NOMO-1 (cell line): ENCODE results near the gene PARP1.
"Not testable (repeated sequence)": the region's sequence is repeated elsewhere in the genome, so short reads cannot be mapped to it uniquely, and the experiment has no call there.

Experiments
- DNase-seq, 2 experiments: peaks; one replicate each; lab custom pipeline; 2025; ENCODE audit not compliant: unreplicated experiment in 2 of 2; lab: John Stamatoyannopoulos, UW

PARP1 gene

GRCh38 chr1:226357416-226357815 is 50.5 kb downstream of the PARP1 start:
- DNase-seq: no peak

DNA sequence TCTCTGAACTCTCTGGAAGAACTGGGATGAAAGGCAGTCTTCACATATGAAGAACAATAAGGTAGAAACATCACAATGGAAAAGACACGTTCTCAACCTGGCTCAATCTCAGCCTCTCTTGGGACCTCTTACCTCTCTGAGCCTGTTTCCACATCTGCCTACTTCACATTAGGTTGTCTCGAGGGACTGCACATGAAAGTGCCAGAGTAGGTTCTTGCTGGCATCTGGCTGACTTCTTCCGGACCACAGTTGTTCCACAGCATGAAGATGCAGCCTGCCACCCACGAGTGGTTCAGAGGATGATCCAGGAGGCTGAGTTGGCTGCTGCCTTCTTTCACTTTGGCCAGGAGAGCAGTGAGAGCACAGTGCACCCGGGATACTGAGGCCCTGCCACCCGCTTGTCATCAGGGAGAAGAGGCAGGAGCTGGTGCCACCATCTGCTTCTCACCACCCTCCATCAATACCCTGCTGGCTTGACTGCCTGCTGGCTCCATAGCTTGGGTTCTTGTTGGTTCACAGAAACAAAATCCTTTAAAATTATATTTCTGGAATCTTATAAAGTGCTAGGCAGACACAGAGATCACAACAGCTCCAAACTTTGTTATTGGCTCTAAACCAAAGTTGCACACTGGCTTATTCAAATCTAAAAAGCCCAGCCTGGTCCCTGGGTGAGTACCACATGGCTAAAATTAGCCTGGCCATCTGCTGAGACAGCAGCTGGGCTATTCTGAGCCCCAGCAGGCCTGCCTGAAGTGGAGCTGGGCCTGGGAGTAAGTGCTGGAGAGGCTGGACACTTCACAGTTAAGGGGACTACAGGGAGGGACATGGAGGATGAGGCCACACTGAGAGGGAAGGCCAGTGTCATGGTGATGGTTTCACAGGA is 52.0 kb downstream of the PARP1 start:
- DNase-seq: no peak

- no peak for DNase-seq
Observed at GRCh38 chr1:226355016-226355415, 52.9 kb downstream of the PARP1 start.

- DNase-seq: no peak
Observed at GRCh38 chr1:226353698-226354525, 54.0 kb downstream of the PARP1 start.

- peak in 1 of 2 experiments; percentile 10 for DNase-seq
Observed at GRCh38 chr1:226351709-226352108, 56.2 kb downstream of the PARP1 start.

DNA sequence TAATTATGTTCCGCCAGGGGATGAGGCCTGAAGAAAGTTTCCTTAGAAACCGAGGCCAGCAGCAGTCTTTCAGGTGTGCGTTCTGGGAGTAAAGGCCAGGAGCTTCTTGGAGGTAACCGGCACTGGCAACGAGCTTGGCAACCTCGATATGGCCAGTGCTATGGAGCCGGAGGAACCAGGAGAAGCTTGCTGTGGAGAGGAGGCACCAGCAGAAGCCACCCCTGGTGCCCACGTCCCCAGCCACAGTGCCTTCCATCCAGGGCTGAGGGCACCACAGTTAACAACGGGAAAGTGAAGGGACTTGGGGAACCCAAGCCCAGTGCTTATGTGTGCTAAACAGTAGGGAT is 57.4 kb downstream of the PARP1 start:
- DNase-seq: no peak

- DNase-seq: peak; percentile 30 to 48
Observed at GRCh38 chr1:226349801-226350518, 57.9 kb downstream of the PARP1 start.

DNA sequence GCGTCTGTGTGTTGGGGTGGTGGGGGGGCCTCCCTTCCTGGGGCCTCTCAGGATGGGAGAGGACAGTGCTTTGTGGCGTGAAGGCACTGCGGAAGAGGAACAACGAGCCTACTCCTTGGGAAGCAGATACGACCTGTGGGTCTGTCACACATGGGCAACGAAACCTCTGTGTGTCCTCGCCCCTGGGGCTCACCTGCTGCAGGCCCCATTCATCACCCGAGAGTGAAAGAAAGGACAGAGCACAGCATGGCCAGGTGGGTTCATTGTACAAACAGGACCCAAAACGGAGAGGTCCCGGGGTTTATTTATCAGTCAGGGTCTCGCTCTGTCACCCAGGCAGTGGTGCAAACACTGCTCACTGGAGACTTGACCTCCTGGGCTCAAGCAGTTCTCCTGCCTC is 58.8 kb downstream of the PARP1 start:
- DNase-seq: no peak

GRCh38 chr1:226344441-226345259 is 63.2 kb downstream of the PARP1 start:
- DNase-seq: no peak

DNA sequence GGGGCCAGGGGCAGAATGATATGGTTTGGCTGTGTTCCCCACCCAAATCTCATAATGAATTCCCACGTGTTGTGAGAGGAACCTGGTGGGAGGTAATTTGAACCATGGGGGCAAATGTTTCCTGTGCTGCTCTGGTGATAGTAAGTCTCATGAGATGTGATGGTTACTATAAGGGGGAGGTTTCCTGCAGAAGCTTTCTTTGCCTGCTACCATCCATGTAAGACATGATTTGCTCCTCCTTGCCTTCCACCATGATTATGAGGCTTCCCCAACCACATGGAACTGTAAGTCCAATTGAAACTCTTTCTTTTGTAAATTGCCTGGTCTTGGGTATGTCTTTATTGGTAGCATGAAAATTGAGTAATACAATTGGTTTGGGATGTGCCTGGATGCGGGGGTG is 65.2 kb downstream of the PARP1 start:
- no peak for DNase-seq

DNA sequence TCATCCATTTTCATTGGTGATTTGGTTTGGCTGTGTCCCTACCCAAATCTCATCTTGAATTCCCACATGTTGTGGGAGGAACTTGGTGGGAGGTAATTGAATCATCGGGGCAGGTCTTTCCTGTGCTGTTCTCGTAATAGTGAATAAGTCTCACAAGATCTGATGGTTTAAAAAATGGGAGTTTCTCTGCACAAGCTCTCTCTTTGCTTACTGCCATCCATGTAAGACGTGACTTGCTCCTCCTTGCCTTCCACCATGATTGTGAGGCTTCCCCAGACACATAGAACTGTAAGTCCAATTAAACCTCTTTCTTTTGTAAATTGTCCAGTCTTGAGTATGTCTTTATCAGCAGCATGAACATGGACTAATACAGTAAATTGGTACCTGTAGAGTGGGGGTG is 67.8 kb downstream of the PARP1 start:
- DNase-seq: not testable (repeated sequence)

GRCh38 chr1:226337276-226337875 is 70.5 kb downstream of the PARP1 start:
- DNase-seq: no peak

DNA sequence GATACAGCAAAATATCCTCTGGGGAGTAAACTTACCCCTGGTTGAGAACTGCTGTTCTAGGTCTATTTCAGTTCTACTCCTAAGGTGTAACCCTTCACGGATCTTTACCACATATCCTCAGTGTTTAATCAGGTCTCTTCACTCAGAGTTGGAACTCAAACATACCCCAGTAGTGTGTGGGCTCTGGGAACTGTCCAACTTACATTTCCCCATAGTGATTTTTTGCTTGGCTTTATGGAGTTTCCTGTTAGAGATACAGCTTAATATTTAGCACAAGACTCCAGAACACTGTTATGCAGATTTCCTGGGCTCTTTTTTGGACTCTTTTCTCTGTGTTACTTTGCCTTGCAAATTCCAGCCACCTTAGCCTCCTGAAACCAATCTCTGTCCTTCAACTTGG is 72.2 kb downstream of the PARP1 start:
- DNase-seq: no peak

DNA sequence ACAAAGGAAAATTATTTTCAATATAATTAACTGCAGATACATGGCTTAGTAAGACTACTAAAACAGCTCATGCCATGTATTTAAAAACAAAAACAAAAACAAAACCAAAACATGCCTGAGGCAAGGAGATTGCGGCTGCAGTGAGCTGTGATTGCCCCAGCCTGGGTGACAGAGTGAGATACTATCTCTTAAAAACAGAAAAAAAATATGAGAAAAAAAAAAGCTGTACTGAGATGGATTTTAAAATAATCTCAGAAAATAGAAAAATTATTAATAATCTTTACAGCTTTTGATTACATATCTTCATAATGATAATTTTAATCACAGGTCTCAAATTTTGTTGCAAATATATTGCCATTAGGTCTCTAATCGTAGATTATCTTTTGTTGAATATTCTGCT is 74.9 kb downstream of the PARP1 start:
- DNase-seq: no peak

DNA sequence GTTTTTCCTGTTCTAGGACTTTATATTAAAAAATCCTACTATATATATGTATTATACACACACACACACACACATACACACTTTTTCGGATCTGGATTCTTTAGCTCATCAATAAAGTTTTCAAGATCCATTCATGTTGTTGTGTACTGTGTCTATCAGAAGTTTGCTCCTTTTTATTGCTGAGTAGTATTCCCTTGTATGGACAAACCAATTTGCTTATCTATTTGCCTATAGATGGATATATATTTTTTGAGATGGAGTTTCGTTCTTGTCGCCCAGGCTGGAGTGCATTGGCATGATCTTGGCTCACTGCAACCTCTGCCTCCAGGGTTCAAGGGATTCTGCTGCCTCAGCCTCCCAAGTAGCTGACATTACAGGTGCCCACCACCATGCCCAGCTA is 78.7 kb downstream of the PARP1 start:
- DNase-seq: no peak

DNA sequence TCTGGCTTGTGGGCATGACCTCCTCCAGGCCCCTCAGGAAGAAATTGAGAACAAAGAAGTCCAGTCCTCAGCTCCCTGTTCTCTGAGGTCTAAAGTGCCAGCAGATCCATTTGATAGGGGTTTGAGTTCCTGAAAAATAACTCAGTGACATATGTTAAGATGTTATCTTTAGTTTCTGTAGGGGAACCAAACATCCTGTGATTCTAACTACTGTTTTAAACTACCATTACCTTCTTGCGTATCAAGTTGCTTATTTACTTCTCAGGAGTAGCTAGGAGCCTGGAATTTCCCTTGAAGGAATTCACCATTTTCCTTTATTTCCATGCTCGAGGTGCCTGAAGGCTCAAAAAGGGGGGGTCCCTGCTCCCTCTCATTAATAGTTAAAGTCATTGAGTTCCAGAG is 80.1 kb downstream of the PARP1 start:
- DNase-seq: no peak

DNA sequence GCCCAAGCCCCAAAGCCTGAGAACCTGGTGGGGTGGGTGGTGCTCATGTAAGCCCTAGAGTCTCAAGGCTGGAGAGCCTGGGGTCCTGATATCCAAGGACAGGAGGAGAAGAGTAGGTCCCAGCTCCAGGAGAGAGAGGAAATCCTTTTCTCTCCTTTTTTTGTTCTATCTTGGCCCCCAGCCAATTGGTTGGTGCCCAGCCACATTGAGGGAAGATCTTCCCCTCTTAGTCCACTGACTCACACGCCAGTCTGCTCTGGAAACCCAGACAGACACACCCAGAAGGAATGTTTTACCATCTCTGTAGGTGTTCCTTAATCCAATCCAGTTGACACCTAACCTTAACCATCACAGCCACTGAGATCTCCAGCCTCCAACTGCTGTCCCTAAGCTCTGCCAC is 82.7 kb downstream of the PARP1 start:
- no peak for DNase-seq

DNA sequence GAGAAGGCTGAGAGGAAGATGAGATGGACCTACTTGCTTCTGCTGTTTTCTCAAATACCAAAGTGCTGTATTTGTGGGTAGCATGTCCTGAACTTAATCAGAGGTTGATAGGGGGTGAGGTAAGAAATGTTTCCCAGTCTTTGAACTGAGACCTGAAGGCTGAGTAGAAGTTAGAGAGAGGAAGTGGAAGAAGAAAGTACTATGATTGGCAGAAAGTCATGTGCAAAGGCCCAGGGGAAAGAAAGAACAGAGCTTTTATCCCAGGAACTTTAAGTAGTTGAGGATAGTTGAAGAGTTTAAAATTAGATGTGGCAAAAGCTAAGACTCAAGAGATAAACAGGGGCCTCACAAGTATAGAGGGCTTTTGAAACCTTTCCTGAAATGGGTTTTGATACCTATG is 83.4 kb downstream of the PARP1 start:
- DNase-seq: no peak

DNA sequence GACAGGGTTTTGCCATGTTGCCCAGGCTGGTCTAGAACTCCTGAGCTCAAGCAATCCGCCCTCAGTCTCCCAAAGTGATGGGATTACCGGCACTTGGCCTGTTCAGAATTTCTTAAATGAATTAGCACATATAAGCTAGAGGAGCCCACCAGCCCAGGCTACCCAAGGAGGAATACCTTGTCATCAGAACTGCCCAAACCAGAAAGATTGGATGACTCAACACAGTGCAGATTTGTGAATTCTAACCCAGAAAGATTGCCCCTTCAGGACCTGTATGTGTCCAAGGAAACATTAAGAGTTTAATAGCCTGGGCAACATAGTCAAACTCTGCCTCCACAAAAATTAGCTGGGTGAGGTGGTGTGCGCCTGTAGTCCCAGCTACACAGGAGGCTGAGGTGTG is 84.9 kb downstream of the PARP1 start:
- DNase-seq: no peak

- no peak for DNase-seq
Observed at GRCh38 chr1:226320930-226321329, 87.0 kb downstream of the PARP1 start.
